Stimulated activated CD4-positive, alpha-beta T cell treated with anti-CD3 and anti-CD28 coated beads, TNF-alpha, amount 100 ng/mL, for 1 hour (primary cell): ENCODE measurements around the gene SPANXN5.
"Not testable (repeated sequence)": the region's sequence is repeated elsewhere in the genome, so short reads cannot be mapped to it uniquely, and the experiment has no call there.

Source experiments
- DNase-seq, 3 donors: peaks; one replicate each; pipeline ENCODE4 v3.0.0-alpha.2; 2020; ENCODE audit warnings: low read depth in 3 of 3, low spot score in 1 of 3

Gene SPANXN5, protein sequence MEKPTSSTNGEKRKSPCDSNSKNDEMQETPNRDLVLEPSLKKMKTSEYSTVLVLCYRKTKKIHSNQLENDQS

DNA sequence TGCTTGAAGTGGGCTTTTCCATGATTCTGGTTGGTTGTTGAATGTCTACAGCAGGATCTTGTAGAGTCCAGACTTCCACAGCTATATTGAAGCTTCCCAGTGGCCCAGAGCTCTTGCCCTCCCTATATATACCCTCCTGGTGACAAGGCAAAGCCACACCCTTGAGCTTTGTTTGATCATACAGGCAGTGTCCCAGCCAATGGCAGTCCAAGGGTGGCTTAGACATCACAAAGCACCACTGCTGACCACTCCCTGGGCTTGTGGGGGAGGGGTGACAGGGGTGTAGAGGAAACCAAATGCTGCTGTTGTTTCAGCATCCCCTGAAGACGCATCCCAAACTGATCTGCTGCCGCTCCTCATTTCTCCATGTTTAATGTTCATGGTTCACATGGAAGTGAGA is at the start of gene SPANXN5:
TSS of gene SPANXN5 (minus strand) at position 101 of the 400 bp plus-strand sequence. CDS start at position 22, 79 bp downstream.
- not testable (repeated sequence) for DNase-seq

DNA sequence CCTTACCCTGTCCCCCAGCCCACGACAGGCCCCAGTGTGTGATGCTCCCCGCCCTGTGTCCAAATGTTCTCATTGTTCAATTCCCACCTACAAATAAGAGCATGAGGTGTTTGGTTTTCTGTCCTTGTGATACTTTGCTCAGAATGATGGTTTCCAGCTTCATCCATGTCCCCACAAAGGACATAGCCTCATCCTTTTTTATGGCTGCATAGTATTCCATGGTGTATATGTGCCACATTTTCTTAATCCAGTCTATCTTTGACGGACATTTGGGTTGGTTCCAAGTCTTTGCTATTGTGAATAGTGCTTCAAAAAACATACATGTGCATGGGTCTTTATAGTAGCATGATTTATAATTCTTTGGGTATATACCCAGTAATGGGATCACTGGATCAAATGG is 46.4 kb upstream of the SPANXN5 start:
- DNase-seq: not testable (repeated sequence)

DNA sequence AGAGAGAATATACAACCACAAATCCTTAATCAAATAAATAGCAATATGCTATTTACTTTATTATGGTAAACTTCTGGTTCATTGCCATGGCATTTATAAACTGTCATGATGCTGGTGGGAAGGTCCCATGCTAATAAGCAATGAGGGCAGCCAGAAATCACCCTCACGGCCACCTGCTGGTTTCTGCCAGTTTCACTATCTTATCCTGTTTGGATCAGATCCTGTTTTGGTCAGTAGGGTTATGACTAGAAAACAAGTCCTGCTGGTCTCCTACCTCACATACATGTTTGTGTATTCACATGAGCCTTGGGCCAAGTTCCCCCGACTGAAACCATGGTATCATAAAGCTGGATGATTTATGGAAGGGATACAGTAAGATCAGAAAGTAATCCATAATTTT is 41.9 kb upstream of the SPANXN5 start:
- DNase-seq: no peak

DNA sequence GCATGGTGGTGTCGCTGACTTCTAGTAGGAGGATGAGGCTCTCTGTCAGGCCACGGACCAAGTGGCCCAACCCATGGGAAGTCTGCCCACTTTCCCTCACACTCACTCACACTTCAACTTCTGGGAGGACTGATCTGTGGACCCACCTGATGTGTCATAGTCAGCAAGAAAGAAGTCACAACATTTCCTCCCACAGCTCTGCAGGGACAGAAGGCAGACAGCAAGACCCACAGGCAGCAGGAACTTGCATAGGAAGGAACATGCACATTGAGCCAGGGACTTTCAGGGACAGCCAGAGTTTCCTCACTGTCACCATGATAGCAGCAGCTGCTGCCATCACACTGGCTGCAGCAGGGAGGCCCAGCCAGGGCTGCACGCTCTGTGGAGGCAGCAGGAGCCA is 33.3 kb upstream of the SPANXN5 start:
- DNase-seq: no peak

DNA sequence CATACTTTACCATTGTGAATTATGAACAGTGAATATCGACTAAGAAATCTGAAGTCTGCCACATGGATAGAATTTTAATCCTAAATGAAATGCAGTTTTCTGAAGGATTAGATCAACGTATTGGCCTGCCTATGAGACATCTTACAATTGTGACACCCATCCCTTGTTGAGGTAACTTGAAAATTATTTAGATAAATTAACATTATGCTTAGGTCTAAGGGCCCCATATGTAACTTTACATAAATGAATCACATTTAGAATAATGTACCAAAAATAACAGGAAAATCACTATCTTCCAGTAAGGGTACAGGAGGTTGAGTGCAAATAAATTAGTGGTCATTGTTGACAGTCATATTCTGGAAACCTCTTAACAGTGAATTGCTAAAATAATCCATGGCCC is 27.4 kb upstream of the SPANXN5 start:
- DNase-seq: no peak

DNA sequence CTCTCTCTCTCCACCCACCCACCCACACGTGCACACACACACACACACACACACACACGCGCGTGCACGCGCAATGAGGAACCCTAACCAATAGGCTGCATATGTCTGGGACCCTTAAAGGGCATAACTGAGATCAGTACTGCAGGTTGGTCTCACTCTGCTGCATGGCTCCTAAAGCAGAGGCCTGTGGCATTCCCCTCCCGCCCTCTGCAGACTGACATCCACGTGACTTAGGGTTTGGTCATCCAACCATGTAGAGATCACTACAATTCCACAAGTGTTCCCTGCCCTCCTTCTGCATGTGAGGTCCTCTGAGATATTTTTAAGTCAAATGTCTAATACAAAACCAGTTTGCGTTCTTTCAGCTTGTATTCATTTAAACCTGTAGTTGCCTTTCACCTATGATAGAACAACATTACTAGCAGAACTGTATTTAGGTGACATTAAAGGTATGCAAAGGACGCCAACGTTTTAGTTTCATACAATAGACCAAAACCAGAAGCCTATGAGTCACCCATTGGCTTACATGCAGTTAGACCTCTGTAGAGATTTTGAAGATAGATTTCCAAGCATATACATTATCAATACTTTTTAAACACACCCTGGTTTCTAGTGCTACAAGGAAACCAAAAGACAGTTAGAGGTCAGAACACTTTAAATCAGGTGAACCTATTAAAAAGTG is 24.0 kb upstream of the SPANXN5 start:
- DNase-seq: no peak

DNA sequence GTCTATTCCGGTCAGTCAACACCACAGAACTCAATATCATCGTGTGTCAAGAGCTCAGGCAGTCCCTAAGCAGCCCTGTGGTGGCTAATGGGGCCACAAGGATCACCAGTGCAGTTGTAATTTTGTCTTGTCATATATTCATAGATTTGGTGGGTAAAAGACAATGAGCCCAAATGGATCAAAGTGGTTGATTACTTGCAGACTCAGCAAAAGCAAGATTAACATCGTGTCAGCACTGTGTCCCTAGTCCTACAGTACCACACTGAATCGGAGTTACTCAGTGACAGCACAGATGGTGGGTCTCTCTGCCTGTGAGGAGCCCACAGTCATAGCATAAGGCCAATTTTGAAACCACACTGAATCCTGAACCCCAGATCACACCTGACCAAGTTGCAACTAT is 22.6 kb upstream of the SPANXN5 start:
- DNase-seq: no peak

DNA sequence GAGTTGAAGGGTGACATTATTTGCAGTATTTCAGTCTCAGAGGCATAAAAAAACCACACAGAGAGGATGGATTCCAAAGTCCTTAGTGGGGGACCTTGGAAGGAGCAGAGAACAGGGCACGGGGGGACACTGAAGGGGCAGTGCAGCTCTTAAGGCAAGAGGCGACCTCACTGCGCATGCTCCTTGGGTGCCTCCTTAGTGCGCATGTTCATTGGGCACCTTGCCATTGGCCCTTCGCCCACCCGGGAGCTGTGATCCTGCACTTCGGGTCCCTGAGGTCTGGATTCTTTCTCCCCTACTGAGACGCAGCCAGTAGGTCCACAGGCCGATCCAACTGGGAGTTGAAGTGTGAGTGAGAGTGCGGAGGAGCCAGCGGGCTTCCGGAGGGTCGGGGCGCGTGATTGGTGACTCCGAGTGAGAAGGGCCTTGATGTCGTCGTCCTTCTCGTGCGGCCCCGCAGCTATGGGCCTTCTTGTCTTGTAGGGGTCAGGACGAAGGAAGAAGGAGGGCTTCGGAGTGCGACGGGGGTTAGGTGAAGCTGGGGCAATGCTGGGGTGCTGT is 13.9 kb upstream of the SPANXN5 start, which contains the start of gene XAGE5:
TSS of gene XAGE5 (plus strand) at position 223 of the 561 bp plus-strand sequence. CDS start 1,280 bp downstream, outside the sequence.
- no peak for DNase-seq

DNA sequence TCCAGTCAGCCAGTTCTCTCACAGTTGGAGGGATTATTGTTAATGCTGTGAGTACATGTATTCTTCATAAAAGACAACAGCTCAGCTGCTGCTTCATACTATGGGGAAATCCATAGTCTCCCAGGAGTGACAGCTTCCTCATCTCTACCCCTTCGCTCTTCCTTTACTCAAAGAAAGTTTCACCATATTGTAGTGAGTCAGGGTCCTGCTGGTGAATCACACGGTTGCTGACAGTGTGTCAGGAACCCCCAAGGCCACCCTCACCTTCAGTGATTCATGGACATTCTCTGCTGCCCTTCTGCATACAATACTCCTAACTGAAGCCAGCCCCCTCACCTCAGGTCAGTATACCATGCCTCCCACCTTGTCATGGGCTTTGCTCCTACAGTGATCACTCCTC is 7.6 kb upstream of the SPANXN5 start:
- not testable (repeated sequence) for DNase-seq

DNA sequence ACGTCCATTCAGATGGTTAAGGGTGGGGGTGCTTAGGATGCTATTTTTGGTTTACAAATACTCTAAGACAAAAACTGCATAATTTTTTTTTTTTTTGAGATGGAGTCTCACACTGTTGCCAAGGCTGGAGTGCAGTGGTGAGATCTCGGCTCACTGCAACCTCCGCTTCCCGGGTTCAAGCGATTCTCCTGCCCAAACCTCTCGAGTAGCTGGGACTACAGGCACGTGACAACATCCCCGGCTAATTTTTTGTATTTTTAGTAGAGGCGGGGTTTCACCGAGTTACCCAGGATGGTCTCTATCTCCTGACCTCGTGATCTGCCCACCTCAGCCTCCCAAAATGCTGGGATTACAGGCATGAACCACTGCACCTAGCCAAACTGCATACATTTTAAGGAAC is 23.7 kb downstream of the SPANXN5 start:
- DNase-seq: not testable (repeated sequence)

DNA sequence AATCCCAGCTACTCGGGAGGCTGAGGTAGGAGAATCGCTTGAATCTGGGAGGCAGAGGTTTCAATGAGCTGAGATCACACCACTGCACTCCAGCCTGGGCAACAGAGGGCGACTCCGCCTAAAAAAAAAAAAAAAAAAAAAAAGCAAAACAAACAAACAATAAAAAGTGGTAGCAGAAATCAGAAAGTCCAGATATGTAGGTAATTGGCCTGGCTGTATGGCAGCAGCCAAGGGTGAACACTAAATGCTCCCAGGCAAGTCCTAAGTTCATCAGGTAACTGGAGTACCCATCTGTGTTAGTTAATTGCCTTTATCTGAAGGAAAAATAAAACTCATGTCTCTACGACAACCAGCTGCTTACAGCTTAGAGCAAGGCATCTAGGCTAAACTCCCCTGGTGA is 31.2 kb downstream of the SPANXN5 start:
- not testable (repeated sequence) for DNase-seq

DNA sequence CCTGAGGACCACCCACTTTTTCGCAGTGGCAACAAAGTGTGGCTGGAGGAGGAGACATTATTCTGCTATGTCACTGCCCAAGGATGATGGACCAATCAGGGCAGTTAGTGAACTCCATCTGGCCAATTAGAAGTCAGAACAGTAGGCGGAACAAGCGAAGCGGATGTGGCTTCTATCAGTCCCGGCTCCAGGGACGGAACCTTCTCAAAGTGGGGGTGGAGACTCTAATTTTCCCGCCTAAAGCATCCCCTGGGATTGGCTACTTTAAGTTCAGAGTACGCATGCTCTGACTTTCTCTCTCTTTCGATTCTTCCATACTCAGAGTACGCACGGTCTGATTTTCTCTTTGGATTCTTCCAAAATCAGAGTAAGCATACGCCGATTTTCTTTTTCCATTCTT is 46.3 kb downstream of the SPANXN5 start, which contains the start of gene SSX2B:
TSS of gene SSX2B (plus strand) at position 301 of the 400 bp plus-strand sequence. CDS start 1,429 bp downstream, outside the sequence.
- DNase-seq: not testable (repeated sequence)
